HepG2 (cell line): ENCODE measurements around the gene ZFX. TPM values are rescaled to one million over a fixed set of nuclear protein-coding genes. Genes with fewer than 3 reads are reported as not detected.

Experiments
- ARNTL ChIP-seq: sonication (generic); formaldehyde crosslinking; IDR thresholded peaks from 2 replicates; pipeline ENCODE4 v1.4.0; 2020; ENCODE audit warnings: mild to moderate bottlenecking, missing genetic modification reagents
- ELF1 ChIP-seq: sonication (generic); formaldehyde crosslinking; IDR thresholded peaks from 2 replicates; pipeline ENCODE4 v1.4.0; 2020; ENCODE audit warnings: missing genetic modification reagents
- ISL2 ChIP-seq: sonication (generic); formaldehyde crosslinking; IDR thresholded peaks from 2 replicates; pipeline ENCODE4 v1.5.0; 2020; ENCODE audit warnings: missing genetic modification reagents
- JDP2 ChIP-seq: sonication (generic); formaldehyde crosslinking; IDR thresholded peaks from 2 replicates; pipeline ENCODE4 v1.8.1; 2022; ENCODE audit warnings: missing genetic modification reagents, borderline replicate concordance
- NPAS2 ChIP-seq: sonication (generic); formaldehyde crosslinking; IDR thresholded peaks from 2 replicates; pipeline ENCODE4 v1.8.0; 2022; ENCODE audit warnings: mild to moderate bottlenecking, missing genetic modification reagents, borderline replicate concordance
- NR1H2 ChIP-seq: sonication (generic); formaldehyde crosslinking; IDR thresholded peaks from 2 replicates; pipeline ENCODE4 v1.8.1; 2022; ENCODE audit warnings: low read depth, missing genetic modification reagents, borderline replicate concordance
- PHF8 ChIP-seq: sonication (generic); formaldehyde crosslinking; IDR thresholded peaks from 2 replicates; pipeline ENCODE4 v1.5.0; 2020; ENCODE audit warnings: missing genetic modification reagents
- PITX1 ChIP-seq: sonication (generic); formaldehyde crosslinking; IDR thresholded peaks from 2 replicates; pipeline ENCODE4 v1.5.1; 2020; ENCODE audit warnings: mild to moderate bottlenecking, missing genetic modification reagents
- TBX2 ChIP-seq: sonication (generic); formaldehyde crosslinking; IDR thresholded peaks from 2 replicates; pipeline ENCODE4 v1.5.0; 2020; ENCODE audit warnings: missing genetic modification reagents, mild to moderate bottlenecking, borderline replicate concordance
- YY1 ChIP-seq: IDR thresholded peaks from 2 replicates; pipeline ENCODE4 v1.6.1; 2011; ENCODE audit warnings: low read length, low read depth, moderate library complexity, mild to moderate bottlenecking; ENCODE audit not compliant: insufficient read depth, insufficient replicate concordance
- ZNF205 ChIP-seq: IDR thresholded peaks from 2 replicates; pipeline ENCODE4 v1.6.1; 2018; ENCODE audit warnings: missing biosample characterization, missing genetic modification reagents
- ZNF256 ChIP-seq: sonication (generic); formaldehyde crosslinking; conservative IDR thresholded peaks from 2 replicates; pipeline ENCODE4 v1.4.0; 2020; ENCODE audit warnings: missing genetic modification reagents
- ZNF33A ChIP-seq: sonication (generic); formaldehyde crosslinking; IDR thresholded peaks from 2 replicates; pipeline ENCODE4 v1.5.1; 2020; ENCODE audit warnings: missing genetic modification reagents, mild to moderate bottlenecking, moderate library complexity, borderline replicate concordance
- ZNF652 ChIP-seq: IDR thresholded peaks from 2 replicates; pipeline ENCODE4 v1.6.1; 2016; ENCODE audit warnings: low read depth, borderline replicate concordance
- polyA plus RNA-seq, 8 experiments: library from polyadenylated mRNA; depleted of rRNA in 3 of 8; stranded (reverse) in 7 of 8; unstranded in 1 of 8; fragments of >200 nt; fragmentation: Illumina TruSeq in 4 of 8; extraction: Trizol in 4 of 8; gene quantifications; 2 replicates each; pipeline versions ENCODE4 v1.2.1 to v1.2.3, GENCODE V29; 2011 to 2016; ENCODE audit warnings: low read depth in 4 of 8, missing spikeins in 1 of 8, mixed read lengths in 1 of 8; ENCODE audit not compliant: insufficient read depth in 1 of 8
- total RNA-seq, 5 experiments: library from RNA; depleted of rRNA; stranded (reverse); fragments of >200 nt; fragmentation: Illumina TruSeq; extraction: Trizol; gene quantifications; 2 replicates each; pipeline ENCODE4 v1.2.3, GENCODE V29; 2016; ENCODE audit warnings: low read depth in 1 of 5
- TF ChIP-seq, protein P1 (sequence below): sonication (generic); formaldehyde crosslinking; IDR thresholded peaks from 2 replicates; pipeline ENCODE4 v1.4.0; 2020; ENCODE audit warnings: mild to moderate bottlenecking, missing genetic modification reagents
- TF ChIP-seq, protein P2 (sequence below): sonication (generic); formaldehyde crosslinking; conservative IDR thresholded peaks from 2 replicates; pipeline ENCODE4 v1.8.1; 2023; ENCODE audit warnings: missing genetic modification reagents

ZFX gene
- total and polyA plus RNA-seq, 2 of the 13 experiments (the other 11 are each of a cell fraction or from before 2014, with no cell fraction given) = 13.8 to 37.3 TPM

- no peak for TF ChIP-seq ELF1 (CRISPR knock-in tag)
- no peak for TF ChIP-seq YY1
- peak; percentile 34; the same call in 1 of the 2 replicates for TF ChIP-seq ZNF205 (CRISPR knock-in tag)
- TF ChIP-seq NR1H2 (CRISPR knock-in tag) = no peak
- no peak for TF ChIP-seq ZNF33A (CRISPR knock-in tag)
- 0 out of 2 replicates have a peak, but pooled peaks have one; percentile 28 for TF ChIP-seq PITX1 (CRISPR knock-in tag)
- TF ChIP-seq, protein P1, sequence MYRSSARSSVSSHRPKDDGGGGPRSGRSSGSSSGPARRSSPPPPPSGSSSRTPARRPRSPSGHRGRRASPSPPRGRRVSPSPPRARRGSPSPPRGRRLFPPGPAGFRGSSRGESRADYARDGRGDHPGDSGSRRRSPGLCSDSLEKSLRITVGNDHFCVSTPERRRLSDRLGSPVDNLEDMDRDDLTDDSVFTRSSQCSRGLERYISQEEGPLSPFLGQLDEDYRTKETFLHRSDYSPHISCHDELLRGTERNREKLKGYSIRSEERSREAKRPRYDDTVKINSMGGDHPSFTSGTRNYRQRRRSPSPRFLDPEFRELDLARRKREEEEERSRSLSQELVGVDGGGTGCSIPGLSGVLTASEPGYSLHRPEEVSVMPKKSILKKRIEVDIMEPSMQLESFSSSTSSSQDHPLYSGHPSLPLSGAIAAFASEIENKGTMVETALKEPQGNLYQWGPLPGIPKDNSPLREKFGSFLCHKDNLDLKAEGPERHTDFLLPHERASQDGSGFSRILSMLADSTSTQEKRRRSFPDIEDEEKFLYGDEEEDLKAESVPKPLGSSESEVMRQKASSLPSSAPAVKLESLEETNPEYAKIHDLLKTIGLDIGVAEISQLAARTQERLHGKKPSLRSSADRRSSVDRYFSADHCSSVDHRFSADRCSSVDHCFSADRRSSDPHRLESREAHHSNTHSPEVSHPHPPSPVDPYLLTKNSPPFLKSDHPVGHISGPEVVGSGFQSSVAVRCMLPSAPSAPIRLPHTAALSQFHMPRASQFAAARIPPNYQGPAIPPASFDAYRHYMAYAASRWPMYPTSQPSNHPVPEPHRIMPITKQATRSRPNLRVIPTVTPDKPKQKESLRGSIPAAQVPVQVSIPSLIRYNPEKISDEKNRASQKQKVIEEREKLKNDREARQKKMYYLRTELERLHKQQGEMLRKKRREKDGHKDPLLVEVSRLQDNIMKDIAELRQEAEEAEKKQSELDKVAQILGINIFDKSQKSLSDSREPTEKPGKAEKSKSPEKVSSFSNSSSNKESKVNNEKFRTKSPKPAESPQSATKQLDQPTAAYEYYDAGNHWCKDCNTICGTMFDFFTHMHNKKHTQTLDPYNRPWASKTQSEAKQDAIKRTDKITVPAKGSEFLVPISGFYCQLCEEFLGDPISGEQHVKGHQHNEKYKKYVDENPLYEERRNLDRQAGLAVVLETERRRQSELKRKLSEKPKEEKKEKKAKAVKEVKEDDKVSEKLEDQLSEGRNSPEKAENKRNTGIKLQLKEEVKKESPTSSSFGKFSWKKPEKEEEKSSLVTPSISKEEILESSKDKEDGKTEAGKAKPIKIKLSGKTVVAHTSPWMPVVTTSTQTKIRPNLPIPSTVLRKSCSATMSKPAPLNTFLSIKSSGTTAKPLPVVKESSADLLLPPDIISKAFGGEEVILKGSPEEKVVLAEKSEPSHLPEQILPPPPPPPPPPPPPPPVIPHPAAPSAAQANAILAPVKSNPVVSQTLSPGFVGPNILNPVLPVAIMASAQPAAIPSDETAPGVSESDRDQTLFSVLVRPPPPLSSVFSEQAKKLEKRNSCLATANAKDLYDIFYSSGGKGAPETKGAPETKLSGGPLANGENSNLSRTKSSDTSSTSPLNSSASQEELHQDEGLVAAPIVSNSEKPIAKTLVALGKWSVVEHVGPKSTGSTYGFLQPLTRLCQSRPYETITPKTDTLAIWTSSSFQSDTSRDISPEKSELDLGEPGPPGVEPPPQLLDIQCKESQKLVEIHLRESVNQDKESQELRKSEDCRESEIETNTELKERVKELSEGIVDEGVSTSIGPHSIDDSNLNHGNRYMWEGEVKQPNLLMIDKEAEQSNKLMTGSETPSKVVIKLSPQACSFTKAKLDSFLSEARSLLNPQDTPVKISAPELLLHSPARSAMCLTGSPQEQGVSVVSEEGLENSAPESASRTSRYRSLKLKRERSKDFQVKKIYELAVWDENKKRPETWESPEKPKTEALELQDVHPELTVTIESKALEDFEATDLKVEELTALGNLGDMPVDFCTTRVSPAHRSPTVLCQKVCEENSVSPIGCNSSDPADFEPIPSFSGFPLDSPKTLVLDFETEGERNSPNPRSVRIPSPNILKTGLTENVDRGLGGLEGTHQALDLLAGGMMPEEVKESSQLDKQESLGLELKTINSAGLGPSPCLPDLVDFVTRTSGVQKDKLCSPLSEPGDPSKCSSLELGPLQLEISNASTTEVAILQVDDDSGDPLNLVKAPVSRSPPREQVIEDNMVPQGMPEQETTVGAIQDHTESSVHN (CRISPR knock-in tag) = no peak
- no peak for TF ChIP-seq ARNTL (CRISPR knock-in tag)
- no peak for TF ChIP-seq JDP2 (CRISPR knock-in tag)
- TF ChIP-seq NPAS2 = no peak
- TF ChIP-seq, protein P2, sequence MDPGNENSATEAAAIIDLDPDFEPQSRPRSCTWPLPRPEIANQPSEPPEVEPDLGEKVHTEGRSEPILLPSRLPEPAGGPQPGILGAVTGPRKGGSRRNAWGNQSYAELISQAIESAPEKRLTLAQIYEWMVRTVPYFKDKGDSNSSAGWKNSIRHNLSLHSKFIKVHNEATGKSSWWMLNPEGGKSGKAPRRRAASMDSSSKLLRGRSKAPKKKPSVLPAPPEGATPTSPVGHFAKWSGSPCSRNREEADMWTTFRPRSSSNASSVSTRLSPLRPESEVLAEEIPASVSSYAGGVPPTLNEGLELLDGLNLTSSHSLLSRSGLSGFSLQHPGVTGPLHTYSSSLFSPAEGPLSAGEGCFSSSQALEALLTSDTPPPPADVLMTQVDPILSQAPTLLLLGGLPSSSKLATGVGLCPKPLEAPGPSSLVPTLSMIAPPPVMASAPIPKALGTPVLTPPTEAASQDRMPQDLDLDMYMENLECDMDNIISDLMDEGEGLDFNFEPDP = no peak
- no peak for TF ChIP-seq ZNF652
- TF ChIP-seq PHF8 = no peak
- TF ChIP-seq ZNF256 (CRISPR knock-in tag) = no peak
- 0 out of 2 replicates have a peak, but pooled peaks have one; percentile 18 for TF ChIP-seq TBX2 (CRISPR knock-in tag)
- TF ChIP-seq ISL2 (CRISPR knock-in tag) = peak; percentile 75
These were observed 41.1 kb downstream of the ZFX start (continued) for GRCh38 chrX:24190500-24191156.
